RWPE2 (cell line): ENCODE results near the gene MCM3AP.

Experiments used
- ATAC-seq: fragments of 200-7000 bp; cut with Tn5 transposase; 3 replicates; pipeline ENCODE4 v1.9.1; 2021; ENCODE audit warnings: low read depth
- DNase-seq: peaks from one replicate; pipeline ENCODE4 v3.0.0-alpha.2; 2020; ENCODE audit warnings: low spot score
- H3K27ac ChIP-seq: fragments of 450-650 bp; 2 replicates; pipeline ENCODE4 v1.5.1; 2017; ENCODE audit warnings: mild to moderate bottlenecking; ENCODE audit not compliant: poor library complexity, severe bottlenecking
- H3K27me3 ChIP-seq: fragments of 250-450 bp; sonication (Bioruptor Pico); 2 replicates; pipeline ENCODE4 v1.5.1; 2021; ENCODE audit warnings: mild to moderate bottlenecking, moderate library complexity; ENCODE audit not compliant: insufficient read depth, poor library complexity, severe bottlenecking
- H3K36me3 ChIP-seq: fragments of 250-450 bp; sonication (Bioruptor Pico); 2 replicates; pipeline ENCODE4 v1.5.1; 2020; ENCODE audit warnings: low read depth, mild to moderate bottlenecking, moderate library complexity
- H3K4me1 ChIP-seq: fragments of 250-450 bp; sonication (Bioruptor Pico); 2 replicates; pipeline ENCODE4 v1.5.1; 2021; ENCODE audit warnings: mild to moderate bottlenecking, moderate library complexity; ENCODE audit not compliant: insufficient read depth, poor library complexity, severe bottlenecking
- H3K4me3 ChIP-seq: fragments of 250-450 bp; sonication (Bioruptor Pico); 2 replicates; pipeline ENCODE4 v1.5.1; 2021; ENCODE audit warnings: mild to moderate bottlenecking, moderate library complexity; ENCODE audit not compliant: severe bottlenecking
- H3K9me3 ChIP-seq: fragments of 250-450 bp; sonication (Bioruptor Pico); 2 replicates; pipeline ENCODE4 v1.5.1; 2021; ENCODE audit warnings: mild to moderate bottlenecking, moderate library complexity; ENCODE audit not compliant: severe bottlenecking
- CTCF ChIP-seq: fragments of 450-650 bp; IDR thresholded peaks from one replicate; pipeline ENCODE4 v1.5.1; 2017; ENCODE audit warnings: mild to moderate bottlenecking, moderate library complexity; ENCODE audit not compliant: poor library complexity, severe bottlenecking

Gene MCM3AP

GRCh38 chr21:46264046-46264689 is 21.2 kb downstream of the MCM3AP start:
- Histone ChIP-seq H3K4me3 (no peak overlapping the region), H3K27ac (no peak overlapping the region), H3K9me3 (no peaks in the 10 kb centered on the region), H3K36me3 (peaks cover 80% of the 10 kb centered on the region), H3K27me3 (no peaks in the 10 kb centered on the region), H3K4me1 (no peaks in the 10 kb centered on the region)
- peak; percentile 11; the same call in 1 of the 3 replicates for ATAC-seq
- DNase-seq: peak; percentile 59
- TF ChIP-seq CTCF: no peak

GRCh38 chr21:46256501-46256994 is 28.9 kb downstream of the MCM3AP start:
- DNase-seq (no peak), ATAC-seq (no peak)
- no peak overlapping the region for H3K4me3 ChIP-seq
- H3K27ac ChIP-seq: no peak overlapping the region
- no peaks in the 10 kb centered on the region for H3K9me3 ChIP-seq
- H3K27me3 ChIP-seq: no peaks in the 10 kb centered on the region
- no peak for TF ChIP-seq CTCF
- H3K4me1 ChIP-seq: peaks cover 6% of the 10 kb centered on the region
- H3K36me3 ChIP-seq: peaks cover 90% of the 10 kb centered on the region

GRCh38 chr21:46255758-46256337 is 29.6 kb downstream of the MCM3AP start:
- H3K4me1 ChIP-seq: peaks cover 6% of the 10 kb centered on the region
- peaks cover 92% of the 10 kb centered on the region for H3K36me3 ChIP-seq
- DNase-seq (no peak), ATAC-seq (no peak)
- no peak for TF ChIP-seq CTCF
- no peaks in the 10 kb centered on the region for H3K27me3 ChIP-seq
- no peak overlapping the region for H3K27ac ChIP-seq
- H3K4me3 ChIP-seq: no peak overlapping the region
- no peaks in the 10 kb centered on the region for H3K9me3 ChIP-seq

- peaks cover 6% of the 10 kb centered on the region for H3K4me1 ChIP-seq
- peak; percentile 14; the same call in 1 of the 3 replicates for ATAC-seq
- DNase-seq: no peak
- H3K36me3 ChIP-seq: peaks cover 92% of the 10 kb centered on the region
- no peak overlapping the region for H3K4me3 ChIP-seq
- no peak for TF ChIP-seq CTCF
- H3K9me3 ChIP-seq: no peaks in the 10 kb centered on the region
- H3K27ac ChIP-seq: no peak overlapping the region
- H3K27me3 ChIP-seq: no peaks in the 10 kb centered on the region
These were observed 30.2 kb downstream of the MCM3AP start for GRCh38 chr21:46255166-46255565.
